Measurements from ENCODE around the gene RHOD. TPM values are rescaled to one million over a fixed set of nuclear protein-coding genes. Genes with fewer than 3 reads are reported as not detected.

RHOD gene
- total and polyA plus RNA-seq, 9 of the 15 experiments (the other 6 are each of a cell fraction or from before 2014, with no cell fraction given) = not detected

- intact Hi-C loops (cut with micrococcal nuclease) = no loop called here
- Histone ChIP-seq H3K4me1 (replicated peaks in 1 of 2; ENCODE audit: control insufficient read depth in 2 of 2, insufficient read depth in 2 of 2, low read length in 2 of 2) (peaks cover 0 to 3% of the 10 kb centered on the region in 2 experiments; a peak in 2 of 5 replicates), H3K27ac (ENCODE audit: extremely low read depth, low read depth, low read length) (no peak overlapping the region), H3K4me2 (ENCODE audit: insufficient read depth, low read length) (no peak overlapping the region), H2AFZ (ENCODE audit: low read depth, low read length) (no peak overlapping the region), H4K20me1 (replicated peaks; ENCODE audit: control insufficient read depth, insufficient read depth, low read length) (peaks cover 4% of the 10 kb centered on the region), H3K27me3 (ENCODE audit: control insufficient read depth in 2 of 2, insufficient read depth in 2 of 2, low read length in 2 of 2) (peaks cover 24 to 54% of the 10 kb centered on the region in 2 experiments; a peak in 4 of 5 replicates), H3K9me1 (ENCODE audit: control insufficient read depth, insufficient read depth, low read length) (no peaks in the 10 kb centered on the region), H3K4me3 (no peak overlapping the region), H3K9ac (ENCODE audit: insufficient read depth in 1 of 2, low read depth in 2 of 2, low read length in 2 of 2) (no peak overlapping the region), H3K9me3 (replicated peaks; ENCODE audit: control insufficient read depth, insufficient read depth, low read depth, low read length) (no peaks in the 10 kb centered on the region), H3K36me3 (ENCODE audit: control insufficient read depth, insufficient read depth, low read length) (no peaks in the 10 kb centered on the region), H3K79me2 (ENCODE audit: control insufficient read depth, insufficient read depth, low read length) (no peaks in the 10 kb centered on the region)
- POLR2A ChIA-PET = interaction anchor here (0.5 to 0.6 kb wide), 2 partner anchors 9 to 24 kb away, joined by 3 read pairs; no protein-coding TSS in a partner anchor
- ATAC-seq = peak; percentile 63; the same call in 2 of the 3 replicates
- DNase-seq (ENCODE audit: extremely low read depth in 1 of 4, low spot score in 3 of 4) = no peak
- CTCF ChIA-PET (ENCODE audit: low intra/inter-chr PET ratio) = no interaction called here
- in situ Hi-C loops (cut with MboI) = no loop called here
- BruUV-seq (replicated peaks) = no TSS peak
- no peak for FAIRE-seq
- TF ChIP-seq SMARCC2 (IDR thresholded peaks at IDR 0.05; ENCODE audit: low read depth) (no peak), ZKSCAN1 (IDR thresholded peaks at IDR 0.05; ENCODE audit: low read depth, low read length) (0 out of 2 replicates have a peak, but pooled peaks have one; percentile 21)
- WGBS (ENCODE audit: insufficient coverage, low coverage, missing lambda C conversion rate) = 6% methylated on average over 7 of the region's 12 CpGs
These were observed 23.7 kb upstream of the RHOD start for GRCh38 chr11:67032830-67033551.

GRCh38 chr11:67033661-67034166, 22.9 kb upstream of the RHOD start:
- no peaks in the 10 kb centered on the region for H3K9me3 ChIP-seq (replicated peaks; ENCODE audit: control insufficient read depth, insufficient read depth, low read depth, low read length)
- H2AFZ ChIP-seq (ENCODE audit: low read depth, low read length) = no peak overlapping the region
- WGBS (ENCODE audit: insufficient coverage, low coverage, missing lambda C conversion rate) = 23% methylated on average over 8 of the region's 8 CpGs
- H3K4me2 ChIP-seq (ENCODE audit: insufficient read depth, low read length) = no peak overlapping the region
- H3K4me3 ChIP-seq = no peak overlapping the region
- H3K27ac ChIP-seq (ENCODE audit: extremely low read depth, low read depth, low read length) = no peak overlapping the region
- DNase-seq (ENCODE audit: extremely low read depth in 1 of 4, low spot score in 3 of 4) (no peak), ATAC-seq (no peak), FAIRE-seq (no peak)
- intact Hi-C loops (cut with micrococcal nuclease) = no loop called here
- peaks cover 4% of the 10 kb centered on the region for H4K20me1 ChIP-seq (replicated peaks; ENCODE audit: control insufficient read depth, insufficient read depth, low read length)
- ChIA-PET CTCF (ENCODE audit: low intra/inter-chr PET ratio) (no interaction called here), POLR2A (no interaction called here)
- no peak overlapping the region for H3K9ac ChIP-seq (ENCODE audit: insufficient read depth in 1 of 2, low read depth in 2 of 2, low read length in 2 of 2)
- no peaks in the 10 kb centered on the region for H3K9me1 ChIP-seq (ENCODE audit: control insufficient read depth, insufficient read depth, low read length)
- TF ChIP-seq CEBPB (tag; IDR thresholded peaks at IDR 0.05) = peak; percentile 49
- TF ChIP-seq MEF2D (tag; conservative IDR thresholded peaks at IDR 0.05; ENCODE audit: low read depth) = 0 out of 2 replicates have a peak, but pooled peaks have one; percentile 49
- no peak for TF ChIP-seq CEBPG (CRISPR knock-in tag; IDR thresholded peaks at IDR 0.05)
- no peak for TF ChIP-seq CEBPG (tag; conservative IDR thresholded peaks at IDR 0.05 in 1 of 2, IDR thresholded peaks at IDR 0.05 in 1 of 2)
- in situ Hi-C loops (cut with MboI) = no loop called here
- H3K4me1 ChIP-seq (replicated peaks in 1 of 2; ENCODE audit: control insufficient read depth in 2 of 2, insufficient read depth in 2 of 2, low read length in 2 of 2) = peaks cover 0 to 3% of the 10 kb centered on the region in 2 experiments; a peak in 2 of 5 replicates
- H3K79me2 ChIP-seq (ENCODE audit: control insufficient read depth, insufficient read depth, low read length) = no peaks in the 10 kb centered on the region
- H3K27me3 ChIP-seq (ENCODE audit: control insufficient read depth in 2 of 2, insufficient read depth in 2 of 2, low read length in 2 of 2) = peaks cover 24 to 50% of the 10 kb centered on the region in 2 experiments; a peak in 4 of 5 replicates
- H3K36me3 ChIP-seq (ENCODE audit: control insufficient read depth, insufficient read depth, low read length) = no peaks in the 10 kb centered on the region
- BruUV-seq (replicated peaks) = no TSS peak

Measured in K562 (cell line).